H1 (cell line): ENCODE results near the gene TSR3. TPM values are rescaled to one million over a fixed set of nuclear protein-coding genes. Genes with fewer than 3 reads are reported as not detected.

Experiments
- polyA plus RNA-seq, 7 experiments: library from polyadenylated mRNA; depleted of rRNA in 3 of 7; stranded (reverse) in 5 of 7; unstranded in 2 of 7; fragments of >200 nt in 5 of 7; fragments of 200-250 nt in 2 of 7; gene quantifications; 1 replicate in 5 of 7; 2 replicates in 1 of 7; 4 replicates in 1 of 7; pipeline versions ENCODE4 v1.2.1 to v1.2.3, GENCODE V29; 2011 to 2013; ENCODE audit warnings: missing spikeins in 2 of 7, mixed read lengths in 2 of 7
- total RNA-seq: library from RNA; stranded (reverse); fragmentation: NEBNext Ultra II Directional; extraction: Animal tissue kit (Norgen Biotek cat#: 25700); gene quantifications from 2 replicates; pipeline ENCODE4 v1.2.1, GENCODE V29; 2021
- TF ChIP-seq, protein P1 (sequence below): IDR thresholded peaks from 2 replicates; pipeline ENCODE4 v1.6.1; 2012; ENCODE audit warnings: low read length, inconsistent platforms

TSR3 gene
- total and polyA plus RNA-seq, 2 of the 8 experiments (the other 6 are each of a cell fraction or from before 2014, with no cell fraction given): 43.1 to 52.3 TPM

DNA sequence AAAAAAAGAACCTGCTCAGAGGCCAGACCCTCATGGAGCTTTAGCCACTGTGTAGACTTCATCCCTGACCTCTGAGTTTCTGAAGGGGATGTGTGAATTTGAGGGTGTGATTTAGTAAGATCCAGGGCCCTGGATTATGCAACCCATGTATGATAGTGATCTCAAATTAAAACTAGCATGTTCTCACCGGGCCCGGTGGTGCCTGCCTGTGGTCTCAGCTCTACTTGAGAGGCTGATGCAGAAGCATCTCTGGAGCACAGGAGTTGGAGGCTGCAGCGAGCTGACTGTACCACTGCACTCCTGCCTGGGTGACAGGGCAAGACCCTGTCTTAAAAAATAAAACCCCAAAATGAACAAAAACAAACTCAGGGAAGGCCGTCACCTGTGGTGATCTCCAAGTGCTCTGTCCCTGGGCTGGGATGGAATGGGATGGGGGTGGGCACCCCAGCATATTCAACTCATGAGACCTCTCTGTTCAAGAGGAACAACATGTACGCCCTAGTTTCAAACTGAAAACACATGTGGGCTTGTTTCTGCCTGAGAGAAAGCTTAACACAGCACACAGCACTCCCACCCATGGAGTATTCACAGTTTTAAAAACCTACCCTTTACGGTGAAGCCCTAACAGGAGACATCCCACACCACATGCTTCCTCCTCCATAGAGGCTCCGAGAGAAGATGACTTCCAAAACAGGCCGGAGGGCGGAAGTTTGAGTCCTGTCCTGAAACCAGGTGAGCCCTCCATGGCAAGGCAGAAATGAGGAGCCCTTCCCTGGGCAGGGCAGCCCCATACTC, 30.1 kb upstream of the TSR3 start (continued):
- TF ChIP-seq, protein P1, sequence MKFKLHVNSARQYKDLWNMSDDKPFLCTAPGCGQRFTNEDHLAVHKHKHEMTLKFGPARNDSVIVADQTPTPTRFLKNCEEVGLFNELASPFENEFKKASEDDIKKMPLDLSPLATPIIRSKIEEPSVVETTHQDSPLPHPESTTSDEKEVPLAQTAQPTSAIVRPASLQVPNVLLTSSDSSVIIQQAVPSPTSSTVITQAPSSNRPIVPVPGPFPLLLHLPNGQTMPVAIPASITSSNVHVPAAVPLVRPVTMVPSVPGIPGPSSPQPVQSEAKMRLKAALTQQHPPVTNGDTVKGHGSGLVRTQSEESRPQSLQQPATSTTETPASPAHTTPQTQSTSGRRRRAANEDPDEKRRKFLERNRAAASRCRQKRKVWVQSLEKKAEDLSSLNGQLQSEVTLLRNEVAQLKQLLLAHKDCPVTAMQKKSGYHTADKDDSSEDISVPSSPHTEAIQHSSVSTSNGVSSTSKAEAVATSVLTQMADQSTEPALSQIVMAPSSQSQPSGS: no peak
